ENCODE data around the gene PALD1. TPM values are rescaled to one million over a fixed set of nuclear protein-coding genes. Genes with fewer than 3 reads are reported as not detected.

The PALD1 gene
- polyA plus RNA-seq, 1 of the 3 experiments (the other 2 are of a cell fraction), result 0.16 TPM

DNA sequence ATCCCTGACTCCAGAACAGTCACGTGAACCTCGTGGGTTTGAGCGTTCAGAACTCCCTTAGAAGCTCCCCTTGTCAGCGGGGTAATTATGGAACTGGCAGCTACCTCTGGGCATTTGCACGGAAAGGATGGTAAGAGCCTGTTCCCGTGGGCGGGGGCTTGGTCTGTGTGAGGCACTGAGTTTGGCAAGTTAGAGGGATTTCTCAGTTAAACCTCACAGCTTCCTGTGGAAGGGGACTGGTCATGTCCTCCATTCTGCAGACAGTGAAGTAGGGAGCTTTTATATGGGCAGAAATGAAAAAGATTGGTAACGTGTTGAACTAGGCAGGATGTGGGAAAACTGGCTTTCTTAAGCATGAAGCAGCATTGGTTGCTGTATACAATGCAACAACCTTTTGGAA is 16.0 kb downstream of the PALD1 start:
- TF ChIP-seq FOSL2 (IDR thresholded peaks at IDR 0.05; ENCODE audit: borderline replicate concordance, low read depth), result no peak
- TF ChIP-seq USF2 (IDR thresholded peaks at IDR 0.05; ENCODE audit: borderline replicate concordance, low read depth, low read length), result no peak
- TF ChIP-seq NRF1 (IDR thresholded peaks at IDR 0.05; ENCODE audit: low read depth, low read length), result no peak
- no peak for TF ChIP-seq ELF1 (IDR thresholded peaks at IDR 0.05)
- TF ChIP-seq TEAD4 (IDR thresholded peaks at IDR 0.05; ENCODE audit: borderline replicate concordance, insufficient read depth), result no peak
- TF ChIP-seq SMC3 (IDR thresholded peaks at IDR 0.05; ENCODE audit: low read depth, low read length), result no peak
- no peak for TF ChIP-seq TCF12 (IDR thresholded peaks at IDR 0.05)
- no peak for TF ChIP-seq USF1 (IDR thresholded peaks at IDR 0.05; ENCODE audit: borderline replicate concordance, low read depth)
- TF ChIP-seq, protein P1, sequence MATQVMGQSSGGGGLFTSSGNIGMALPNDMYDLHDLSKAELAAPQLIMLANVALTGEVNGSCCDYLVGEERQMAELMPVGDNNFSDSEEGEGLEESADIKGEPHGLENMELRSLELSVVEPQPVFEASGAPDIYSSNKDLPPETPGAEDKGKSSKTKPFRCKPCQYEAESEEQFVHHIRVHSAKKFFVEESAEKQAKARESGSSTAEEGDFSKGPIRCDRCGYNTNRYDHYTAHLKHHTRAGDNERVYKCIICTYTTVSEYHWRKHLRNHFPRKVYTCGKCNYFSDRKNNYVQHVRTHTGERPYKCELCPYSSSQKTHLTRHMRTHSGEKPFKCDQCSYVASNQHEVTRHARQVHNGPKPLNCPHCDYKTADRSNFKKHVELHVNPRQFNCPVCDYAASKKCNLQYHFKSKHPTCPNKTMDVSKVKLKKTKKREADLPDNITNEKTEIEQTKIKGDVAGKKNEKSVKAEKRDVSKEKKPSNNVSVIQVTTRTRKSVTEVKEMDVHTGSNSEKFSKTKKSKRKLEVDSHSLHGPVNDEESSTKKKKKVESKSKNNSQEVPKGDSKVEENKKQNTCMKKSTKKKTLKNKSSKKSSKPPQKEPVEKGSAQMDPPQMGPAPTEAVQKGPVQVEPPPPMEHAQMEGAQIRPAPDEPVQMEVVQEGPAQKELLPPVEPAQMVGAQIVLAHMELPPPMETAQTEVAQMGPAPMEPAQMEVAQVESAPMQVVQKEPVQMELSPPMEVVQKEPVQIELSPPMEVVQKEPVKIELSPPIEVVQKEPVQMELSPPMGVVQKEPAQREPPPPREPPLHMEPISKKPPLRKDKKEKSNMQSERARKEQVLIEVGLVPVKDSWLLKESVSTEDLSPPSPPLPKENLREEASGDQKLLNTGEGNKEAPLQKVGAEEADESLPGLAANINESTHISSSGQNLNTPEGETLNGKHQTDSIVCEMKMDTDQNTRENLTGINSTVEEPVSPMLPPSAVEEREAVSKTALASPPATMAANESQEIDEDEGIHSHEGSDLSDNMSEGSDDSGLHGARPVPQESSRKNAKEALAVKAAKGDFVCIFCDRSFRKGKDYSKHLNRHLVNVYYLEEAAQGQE (IDR thresholded peaks at IDR 0.05; ENCODE audit: low read depth, low read length), result no peak
- TF ChIP-seq SIN3A (IDR thresholded peaks at IDR 0.05; ENCODE audit: borderline replicate concordance, low read depth, low read length), result no peak
- no peak for TF ChIP-seq NFIC (IDR thresholded peaks at IDR 0.05; ENCODE audit: borderline replicate concordance)
- TF ChIP-seq, protein P2, sequence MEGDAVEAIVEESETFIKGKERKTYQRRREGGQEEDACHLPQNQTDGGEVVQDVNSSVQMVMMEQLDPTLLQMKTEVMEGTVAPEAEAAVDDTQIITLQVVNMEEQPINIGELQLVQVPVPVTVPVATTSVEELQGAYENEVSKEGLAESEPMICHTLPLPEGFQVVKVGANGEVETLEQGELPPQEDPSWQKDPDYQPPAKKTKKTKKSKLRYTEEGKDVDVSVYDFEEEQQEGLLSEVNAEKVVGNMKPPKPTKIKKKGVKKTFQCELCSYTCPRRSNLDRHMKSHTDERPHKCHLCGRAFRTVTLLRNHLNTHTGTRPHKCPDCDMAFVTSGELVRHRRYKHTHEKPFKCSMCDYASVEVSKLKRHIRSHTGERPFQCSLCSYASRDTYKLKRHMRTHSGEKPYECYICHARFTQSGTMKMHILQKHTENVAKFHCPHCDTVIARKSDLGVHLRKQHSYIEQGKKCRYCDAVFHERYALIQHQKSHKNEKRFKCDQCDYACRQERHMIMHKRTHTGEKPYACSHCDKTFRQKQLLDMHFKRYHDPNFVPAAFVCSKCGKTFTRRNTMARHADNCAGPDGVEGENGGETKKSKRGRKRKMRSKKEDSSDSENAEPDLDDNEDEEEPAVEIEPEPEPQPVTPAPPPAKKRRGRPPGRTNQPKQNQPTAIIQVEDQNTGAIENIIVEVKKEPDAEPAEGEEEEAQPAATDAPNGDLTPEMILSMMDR (IDR thresholded peaks at IDR 0.05), result no peak
- Histone ChIP-seq H3K79me2 (ENCODE audit: insufficient read depth) (no peaks in the 10 kb centered on the region), H3K4me3 (ENCODE audit: low read depth in 2 of 2, low read length in 1 of 2) (no peak overlapping the region), H3K4me2 (no peak overlapping the region), H4K20me1 (ENCODE audit: insufficient read depth) (no peaks in the 10 kb centered on the region), H3K27ac (ENCODE audit: low read depth in 2 of 2, low read length in 1 of 2) (no peak overlapping the region), H3K9me3 (no peaks in the 10 kb centered on the region), H3K36me3 (replicated peaks in 1 of 2; ENCODE audit: control insufficient read depth in 1 of 2, insufficient read depth in 2 of 2, low read length in 1 of 2) (no peaks in the 10 kb centered on the region), H3K9ac (no peak overlapping the region), H3F3A (replicated peaks; ENCODE audit: insufficient read depth) (no peaks in the 10 kb centered on the region), H3K27me3 (ENCODE audit: insufficient read depth) (no peaks in the 10 kb centered on the region), H2AFZ (ENCODE audit: low read depth) (no peak overlapping the region), H3K9me2 (no peaks in the 10 kb centered on the region), H3K4me1 (ENCODE audit: control insufficient read depth in 1 of 2, insufficient read depth in 2 of 2, low read depth in 1 of 2, low read length in 1 of 2) (peaks cover 0 to 11% of the 10 kb centered on the region in 2 experiments; a peak in 1 of 4 replicates)
- 64% methylated on average over 8 of the region's 8 CpGs for WGBS (ENCODE audit: low lambda C conversion rate)
- ChIA-PET POLR2A (no interaction called here), CTCF (interaction anchor here (1.1 to 2.8 kb wide), 2 partner anchors 10 to 33 kb away, joined by 5 to 9 read pairs; no protein-coding TSS in a partner anchor)
- no peak for DNase-seq

All from SK-N-SH (cell line).